SU-DHL-6 (cell line): ENCODE data around the gene RABGGTA.

ENCODE experiments used
- H2AFZ ChIP-seq: fragments of 200-600 bp; sonication (generic); 2 replicates; pipeline ENCODE4 v1.6.1; 2014; ENCODE audit warnings: low read depth, mild to moderate bottlenecking, moderate library complexity, mixed read lengths, antibody characterized with exemption, low read length; ENCODE audit not compliant: severe bottlenecking
- H3F3A ChIP-seq: fragments of 200-600 bp; shearing (Covaris generic); 2 replicates; pipeline ENCODE4 v1.6.0; 2016; ENCODE audit warnings: antibody characterized with exemption, mild to moderate bottlenecking; ENCODE audit not compliant: insufficient read depth
- H3K27ac ChIP-seq: fragments of 200-600 bp; sonication (generic); 2 replicates; pipeline ENCODE4 v1.5.1; 2016; ENCODE audit warnings: low read depth, mild to moderate bottlenecking, low read length, moderate library complexity, mixed read lengths
- H3K27me3 ChIP-seq: fragments of 200-600 bp; sonication (generic), shearing (Covaris generic); 2 replicates; pipeline ENCODE4 v1.6.0; 2014; ENCODE audit warnings: mild to moderate bottlenecking, low read length
- H3K36me3 ChIP-seq: fragments of 200-600 bp; sonication (generic); 2 replicates; pipeline ENCODE4 v1.6.1; 2014; ENCODE audit warnings: mild to moderate bottlenecking, low read length, mixed read lengths
- H3K4me2 ChIP-seq: fragments of 300-600, 200-600 bp; shearing (Covaris generic), sonication (generic); 2 replicates; pipeline ENCODE4 v1.6.0; 2014; ENCODE audit warnings: low read length, low read depth, mild to moderate bottlenecking; ENCODE audit not compliant: poor library complexity, severe bottlenecking
- H3K4me3 ChIP-seq: fragments of 200-600 bp; sonication (generic); 2 replicates; pipeline ENCODE4 v1.5.1; 2014; ENCODE audit warnings: antibody characterized with exemption, low read length, mild to moderate bottlenecking, mixed read lengths; ENCODE audit not compliant: insufficient read depth, poor library complexity, severe bottlenecking
- H3K79me2 ChIP-seq: fragments of 200-600 bp; sonication (generic); 2 replicates; pipeline ENCODE4 v1.6.1; 2014; ENCODE audit warnings: mild to moderate bottlenecking, low read length, moderate library complexity; ENCODE audit not compliant: insufficient read depth
- H3K9ac ChIP-seq: fragments of 200-600 bp; sonication (generic); 2 replicates; pipeline ENCODE4 v1.7.0; 2014; ENCODE audit warnings: mild to moderate bottlenecking, low read length
- H3K9me2 ChIP-seq: fragments of 200-600 bp; sonication (generic); replicated peaks from 2 replicates; pipeline ENCODE4 v1.6.1; 2014; ENCODE audit warnings: low read length; ENCODE audit not compliant: insufficient read depth
- H3K9me3 ChIP-seq: fragments of 200-600 bp; sonication (generic); 2 replicates; pipeline ENCODE4 v1.6.1; 2014; ENCODE audit warnings: low read length, mixed read lengths; ENCODE audit not compliant: insufficient read depth
- H4K20me1 ChIP-seq: fragments of 200-600 bp; sonication (generic); 2 replicates; pipeline ENCODE4 v1.6.1; 2014; ENCODE audit warnings: low read depth, mild to moderate bottlenecking, antibody characterized with exemption, low read length, moderate library complexity, mixed read lengths
- EZH2phosphoT487 ChIP-seq: fragments of 200-600 bp; sonication (generic), shearing (Covaris generic); conservative IDR thresholded peaks from 2 replicates; pipeline ENCODE4 v1.6.1; 2018; ENCODE audit warnings: mild to moderate bottlenecking, antibody characterized with exemption, low read length, moderate library complexity, mixed read lengths
- TF ChIP-seq, protein P1 (sequence below): fragments of 200-600 bp; sonication (generic); IDR thresholded peaks from one replicate; pipeline ENCODE4 v1.5.1; 2017; ENCODE audit warnings: antibody characterized with exemption, mild to moderate bottlenecking, low read length, moderate library complexity; ENCODE audit not compliant: insufficient read depth, poor library complexity, severe bottlenecking

The RABGGTA gene

DNA sequence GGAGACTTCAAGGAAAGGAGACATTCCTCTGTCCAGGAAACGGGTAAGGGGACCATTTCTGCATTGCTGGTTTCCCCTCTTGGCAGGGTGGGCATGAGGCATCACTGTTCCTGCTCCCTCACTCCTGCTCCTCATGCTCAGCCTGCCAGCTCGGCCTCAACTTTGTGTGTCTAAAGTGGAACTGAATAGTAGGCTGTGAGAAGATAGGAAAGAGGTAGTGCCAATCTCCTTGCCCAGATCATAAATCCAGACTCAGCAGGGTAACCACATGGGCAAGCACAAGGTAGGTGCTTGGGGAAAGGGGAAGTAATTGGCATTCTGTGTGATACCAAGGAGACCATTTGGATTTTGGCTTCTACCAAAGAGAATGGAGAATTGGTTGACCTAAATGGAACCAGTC lies 42.5 kb upstream of the RABGGTA start:
- Histone ChIP-seq H3K9ac (no peak overlapping the region), H3K9me2 (no peaks in the 10 kb centered on the region), H3K79me2 (no peaks in the 10 kb centered on the region), H3K4me3 (no peak overlapping the region), H3K36me3 (no peaks in the 10 kb centered on the region), H3K27me3 (no peaks in the 10 kb centered on the region), H3K9me3 (no peaks in the 10 kb centered on the region), H3F3A (no peaks in the 10 kb centered on the region), H3K4me2 (no peak overlapping the region), H4K20me1 (no peaks in the 10 kb centered on the region), H3K27ac (no peak overlapping the region), H2AFZ (no peak overlapping the region)
- no peak for TF ChIP-seq EZH2phosphoT487
- TF ChIP-seq, protein P1, sequence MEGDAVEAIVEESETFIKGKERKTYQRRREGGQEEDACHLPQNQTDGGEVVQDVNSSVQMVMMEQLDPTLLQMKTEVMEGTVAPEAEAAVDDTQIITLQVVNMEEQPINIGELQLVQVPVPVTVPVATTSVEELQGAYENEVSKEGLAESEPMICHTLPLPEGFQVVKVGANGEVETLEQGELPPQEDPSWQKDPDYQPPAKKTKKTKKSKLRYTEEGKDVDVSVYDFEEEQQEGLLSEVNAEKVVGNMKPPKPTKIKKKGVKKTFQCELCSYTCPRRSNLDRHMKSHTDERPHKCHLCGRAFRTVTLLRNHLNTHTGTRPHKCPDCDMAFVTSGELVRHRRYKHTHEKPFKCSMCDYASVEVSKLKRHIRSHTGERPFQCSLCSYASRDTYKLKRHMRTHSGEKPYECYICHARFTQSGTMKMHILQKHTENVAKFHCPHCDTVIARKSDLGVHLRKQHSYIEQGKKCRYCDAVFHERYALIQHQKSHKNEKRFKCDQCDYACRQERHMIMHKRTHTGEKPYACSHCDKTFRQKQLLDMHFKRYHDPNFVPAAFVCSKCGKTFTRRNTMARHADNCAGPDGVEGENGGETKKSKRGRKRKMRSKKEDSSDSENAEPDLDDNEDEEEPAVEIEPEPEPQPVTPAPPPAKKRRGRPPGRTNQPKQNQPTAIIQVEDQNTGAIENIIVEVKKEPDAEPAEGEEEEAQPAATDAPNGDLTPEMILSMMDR: no peak

DNA sequence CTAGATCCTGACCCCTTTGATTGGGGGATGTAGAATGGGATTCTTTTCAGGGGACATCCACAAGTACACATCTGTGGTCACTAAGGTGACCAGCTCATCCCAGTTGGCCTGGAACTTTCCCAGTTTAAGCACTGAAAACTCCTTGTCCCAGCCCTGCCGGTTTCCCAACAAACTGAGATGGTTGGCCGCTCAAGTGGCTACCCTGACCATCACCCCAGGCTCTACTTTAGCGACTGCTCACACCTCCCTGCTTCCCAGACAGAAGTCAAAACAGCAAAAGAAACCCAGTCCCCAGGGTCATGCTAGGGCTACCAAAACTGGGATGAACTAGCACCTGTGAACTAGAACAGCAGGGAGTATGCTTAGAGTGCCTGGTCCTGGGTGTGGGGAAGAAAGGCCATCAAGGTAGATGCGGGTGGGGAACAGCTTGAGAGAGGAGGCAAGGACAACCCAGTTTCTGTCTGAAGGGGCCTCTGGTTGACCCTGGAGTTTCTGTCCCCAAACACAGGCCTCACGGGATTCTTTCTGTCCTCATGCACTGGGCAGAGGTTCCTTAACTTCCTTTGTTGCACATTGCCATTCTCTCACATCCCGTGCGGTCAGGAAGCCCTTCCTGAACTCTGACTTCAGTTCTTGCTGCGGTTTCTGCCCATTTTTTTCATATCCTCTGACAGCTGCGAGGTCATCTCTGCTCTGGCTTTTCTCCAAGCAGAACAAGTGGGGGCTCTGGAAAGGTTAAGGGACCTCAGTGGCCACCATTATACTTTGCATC lies 41.5 kb upstream of the RABGGTA start:
- TF ChIP-seq, protein P1: no peak
- TF ChIP-seq EZH2phosphoT487: no peak
- H2AFZ ChIP-seq: no peak overlapping the region
- H3K9me3 ChIP-seq: no peaks in the 10 kb centered on the region
- no peaks in the 10 kb centered on the region for H3K36me3 ChIP-seq
- no peak overlapping the region for H3K4me2 ChIP-seq
- no peak overlapping the region for H3K9ac ChIP-seq
- no peaks in the 10 kb centered on the region for H4K20me1 ChIP-seq
- no peak overlapping the region for H3K4me3 ChIP-seq
- H3K9me2 ChIP-seq: no peaks in the 10 kb centered on the region
- H3K79me2 ChIP-seq: no peaks in the 10 kb centered on the region
- no peak overlapping the region for H3K27ac ChIP-seq
- no peaks in the 10 kb centered on the region for H3K27me3 ChIP-seq
- no peaks in the 10 kb centered on the region for H3F3A ChIP-seq

DNA sequence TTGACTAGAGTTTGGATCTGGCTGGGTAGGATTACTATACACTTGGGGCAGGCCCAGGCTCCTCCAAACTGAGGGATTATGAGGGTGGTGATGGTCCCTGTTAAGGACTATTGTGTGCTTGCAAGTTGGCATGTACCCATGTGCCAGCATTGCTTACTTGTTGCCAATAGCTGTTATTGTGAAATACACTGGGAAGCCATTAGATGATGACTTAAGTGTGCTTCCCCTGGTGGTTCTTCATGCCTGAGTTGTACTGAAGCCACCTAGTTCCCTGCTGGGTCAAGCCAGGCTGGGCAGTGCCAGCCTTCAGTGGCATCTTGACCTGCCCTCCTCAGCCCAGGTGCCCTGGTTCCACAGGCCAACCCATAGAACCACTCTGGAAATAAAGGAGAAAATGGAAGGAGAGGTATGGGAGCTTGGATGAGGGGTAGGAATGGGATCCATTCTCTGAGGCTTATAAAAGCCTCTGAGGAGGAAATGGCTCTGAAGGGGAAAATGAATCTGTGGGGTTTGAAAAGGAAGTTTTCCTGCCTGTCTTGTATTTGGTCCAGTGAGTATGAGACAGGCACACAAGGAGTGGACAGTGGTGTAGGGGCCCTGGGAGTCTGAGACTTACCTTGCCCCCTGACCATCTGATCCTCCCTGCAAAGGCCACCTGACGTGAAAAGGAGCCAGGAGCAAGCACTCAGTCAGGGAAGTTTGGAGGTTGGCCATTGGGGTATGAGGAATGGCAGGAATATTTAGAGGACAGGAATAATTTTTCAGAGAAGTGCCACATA lies 40.6 kb upstream of the RABGGTA start:
- Histone ChIP-seq H3K9me2 (no peaks in the 10 kb centered on the region), H3K4me3 (no peak overlapping the region), H3K36me3 (no peaks in the 10 kb centered on the region), H4K20me1 (no peaks in the 10 kb centered on the region), H3K79me2 (no peaks in the 10 kb centered on the region), H3K27ac (no peak overlapping the region), H3K4me2 (peak overlapping the region; percentile 44), H3K27me3 (no peaks in the 10 kb centered on the region), H3K9me3 (no peaks in the 10 kb centered on the region), H3F3A (no peaks in the 10 kb centered on the region), H2AFZ (no peak overlapping the region), H3K9ac (peak overlapping the region; percentile 44; the same call in 1 of the 2 replicates)
- TF ChIP-seq EZH2phosphoT487: no peak
- TF ChIP-seq, protein P1: no peak
